HL-60/S4 treated with phorbol 12-myristate 13-acetate at 8.2 ng/mL for 4 days and 3 days (cell line): Measurements from ENCODE around the gene OR5AP2.
"Not testable (repeated sequence)": the region's sequence is repeated elsewhere in the genome, so short reads cannot be mapped to it uniquely, and the experiment has no call there.

Source experiments
- in situ Hi-C: fragments of 300-500 bp; cut with MboI; formaldehyde crosslinking; loops from 2 replicates; pipeline ENCODE4 v1.15.0; 2022; ENCODE audit warnings: low sequenced_read_pairs

Gene OR5AP2

DNA sequence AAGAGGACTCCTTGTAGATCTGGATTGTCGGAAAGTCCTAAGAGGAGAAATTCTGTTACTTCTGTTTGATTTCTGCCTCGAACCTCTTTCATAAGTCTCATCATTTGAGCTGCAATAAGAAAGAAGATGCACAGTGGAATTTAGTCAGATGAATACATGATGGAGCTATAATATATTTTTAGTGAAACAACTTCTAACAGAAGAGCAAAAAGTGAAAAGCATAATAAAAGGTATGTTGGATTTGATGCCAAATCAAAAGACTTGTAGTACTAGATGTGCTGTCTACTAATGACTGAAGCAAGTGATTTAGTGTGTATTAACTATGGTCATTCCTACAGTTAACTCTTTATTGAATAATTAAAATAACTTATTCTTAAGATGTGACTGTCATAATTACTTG is at the start of gene OR5AP2:
OR5AP2 (minus strand) TSS at position 101 of the 400 bp plus-strand sequence; CDS start at position 101, 0 bp downstream.
- in situ Hi-C loops: no loop called here

DNA sequence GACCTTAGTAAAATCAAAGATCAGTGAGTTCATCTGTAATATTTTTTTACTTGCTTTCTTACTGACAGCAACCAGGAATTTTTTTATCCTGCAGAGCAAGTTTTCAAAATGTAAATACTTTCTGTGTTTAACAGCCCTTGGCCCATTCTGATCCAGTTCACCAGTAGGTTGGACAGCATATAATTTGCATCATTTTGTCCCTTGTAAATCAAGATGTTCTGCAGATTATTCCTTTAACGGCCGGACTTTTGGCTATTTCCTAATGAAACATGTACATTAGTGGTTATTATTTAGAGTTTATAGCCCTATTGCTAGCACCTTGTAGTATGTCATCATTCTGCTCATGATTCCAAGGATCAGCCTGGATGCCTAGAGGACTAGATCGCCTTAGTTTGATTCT is 48.9 kb upstream of the OR5AP2 start:
- in situ Hi-C loops: not testable (repeated sequence)

DNA sequence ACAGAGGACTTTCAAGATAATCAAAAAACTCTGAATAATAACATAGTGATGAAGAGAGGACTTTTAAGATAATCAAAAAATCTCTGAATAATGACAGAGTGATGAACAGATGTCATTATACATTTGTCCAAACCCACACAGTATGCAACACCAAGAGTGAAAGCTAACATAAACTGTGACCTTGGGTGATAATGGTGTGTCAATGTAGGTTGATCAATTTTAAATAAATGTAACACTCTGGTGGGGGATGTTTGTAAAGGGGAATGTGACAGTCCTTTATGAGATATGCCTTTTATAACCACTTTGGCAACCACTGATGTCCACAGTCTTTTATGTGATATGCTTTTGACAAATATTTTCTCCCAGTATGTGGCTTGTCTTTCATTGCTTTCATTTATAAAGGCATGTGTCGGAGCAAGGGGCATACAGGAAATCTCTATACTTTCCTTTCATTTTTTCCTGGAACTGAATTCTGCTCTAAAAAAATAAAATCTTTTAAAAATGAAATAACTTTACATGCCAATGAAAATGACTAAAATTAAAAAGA is 46.4 kb upstream of the OR5AP2 start:
- in situ Hi-C loops: no loop called here

DNA sequence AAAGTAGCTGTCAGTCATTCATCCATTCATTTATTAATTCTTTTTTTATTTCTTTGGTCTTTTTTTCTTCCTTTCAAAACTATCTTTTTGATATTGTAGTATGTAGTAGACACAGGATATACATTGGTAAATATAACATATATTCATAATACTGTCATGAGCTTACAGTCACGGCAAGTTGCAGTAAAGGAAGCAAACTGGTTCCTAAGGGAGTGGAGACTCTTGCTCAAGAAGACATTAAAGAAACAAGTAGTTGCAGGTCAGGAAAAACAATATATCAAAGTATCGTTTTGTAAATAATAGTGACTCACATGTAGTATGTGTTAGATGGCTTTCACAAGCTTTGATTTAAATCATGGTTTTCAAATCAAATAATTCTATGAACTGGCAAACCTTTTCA is 28.7 kb upstream of the OR5AP2 start:
- in situ Hi-C loops: no loop called here

DNA sequence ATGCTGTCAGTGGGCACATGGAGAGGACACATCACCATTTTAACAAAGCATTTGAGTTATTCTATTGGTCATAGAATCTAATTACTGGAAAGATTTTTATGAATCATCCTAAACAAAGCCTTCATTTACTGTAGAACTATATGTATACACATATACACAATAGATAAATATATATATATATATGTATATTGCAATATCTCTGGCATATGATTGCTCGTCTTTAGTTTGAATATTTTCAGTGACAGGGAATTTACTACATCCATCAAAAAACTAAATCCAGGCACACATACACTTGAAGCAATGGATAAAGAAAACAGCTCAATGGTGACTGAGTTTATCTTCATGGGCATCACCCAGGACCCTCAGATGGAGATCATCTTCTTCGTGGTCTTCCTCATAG is 21.1 kb upstream of the OR5AP2 start, which contains the start of gene OR5AR1:
OR5AR1 (plus strand) TSS at position 301 of the 400 bp plus-strand sequence; CDS start at position 301, 0 bp downstream.
- in situ Hi-C loops: no loop called here

DNA sequence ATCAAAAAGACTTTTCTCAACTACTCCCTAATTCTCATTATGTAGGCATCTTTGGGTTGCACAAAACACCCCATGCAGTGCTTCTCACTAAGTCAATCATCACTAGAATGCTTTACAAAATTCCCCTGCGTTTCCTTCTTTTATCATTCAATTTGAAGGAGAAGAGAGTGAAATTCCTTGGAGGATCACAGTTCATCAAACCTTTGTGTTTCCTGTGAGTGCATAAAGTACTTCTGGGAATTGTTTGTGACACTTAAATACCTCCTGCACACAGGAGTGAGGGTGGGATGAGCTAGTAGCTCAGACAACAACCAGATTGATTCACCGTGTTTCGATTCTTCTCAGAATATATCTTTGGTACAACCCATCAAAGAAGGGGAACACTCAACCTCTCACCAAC is 17.5 kb upstream of the OR5AP2 start:
- in situ Hi-C loops: no loop called here

DNA sequence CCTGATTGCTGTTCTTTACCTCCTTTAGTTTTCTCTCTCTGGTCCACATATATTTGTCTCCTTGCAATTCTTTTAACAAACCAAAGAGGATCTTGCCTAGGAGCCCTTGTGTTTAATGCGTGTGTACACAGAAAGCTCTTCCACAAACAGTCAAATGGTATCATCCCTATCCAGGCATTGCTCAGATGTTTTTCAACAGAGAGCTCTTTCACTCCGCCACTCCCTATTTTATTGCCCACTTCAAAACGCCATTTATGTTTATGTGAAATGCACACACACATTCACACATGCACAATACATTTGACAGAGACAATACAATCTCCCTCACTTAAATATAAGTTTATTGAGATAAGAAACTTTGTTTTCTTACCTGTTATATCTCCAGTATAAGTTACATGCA is 4.7 kb downstream of the OR5AP2 start:
- in situ Hi-C loops: no loop called here

DNA sequence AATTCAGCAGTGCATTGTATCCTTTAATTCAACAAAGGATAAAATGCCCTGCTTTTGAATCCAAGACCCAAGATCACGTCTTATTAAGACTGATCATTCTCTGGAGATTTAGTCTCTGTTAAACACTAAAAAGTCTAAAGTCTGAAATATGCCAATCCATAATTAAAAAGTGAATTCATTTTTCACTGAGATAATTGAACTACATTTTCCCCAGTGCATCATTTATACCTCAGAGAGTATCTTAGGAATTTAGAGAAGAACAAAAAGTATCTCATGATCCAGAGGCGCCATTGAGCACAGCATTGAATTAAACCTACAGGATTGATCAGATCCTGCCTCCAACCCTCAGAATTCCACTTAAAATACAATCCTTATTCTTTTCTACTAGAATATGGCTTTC is 5.4 kb downstream of the OR5AP2 start:
- in situ Hi-C loops: no loop called here

DNA sequence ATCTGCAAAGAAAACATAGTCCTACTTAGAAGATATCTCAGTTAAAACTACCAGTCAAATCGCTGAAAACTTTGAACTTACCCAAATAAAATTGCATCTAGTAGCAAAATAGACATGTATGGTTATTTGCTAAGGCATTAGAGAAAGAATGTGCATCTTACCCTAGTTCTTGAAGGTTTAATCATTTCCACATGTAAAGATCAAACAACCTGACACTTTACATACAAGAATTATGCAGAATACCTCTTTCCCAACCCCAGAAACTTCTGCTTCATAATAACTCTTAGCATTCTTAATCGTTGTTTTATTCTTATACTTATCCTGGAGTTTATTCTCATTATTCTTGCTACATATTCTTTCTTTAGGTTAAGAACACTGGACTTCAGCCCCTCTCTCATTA is 9.9 kb downstream of the OR5AP2 start:
- in situ Hi-C loops: no loop called here

DNA sequence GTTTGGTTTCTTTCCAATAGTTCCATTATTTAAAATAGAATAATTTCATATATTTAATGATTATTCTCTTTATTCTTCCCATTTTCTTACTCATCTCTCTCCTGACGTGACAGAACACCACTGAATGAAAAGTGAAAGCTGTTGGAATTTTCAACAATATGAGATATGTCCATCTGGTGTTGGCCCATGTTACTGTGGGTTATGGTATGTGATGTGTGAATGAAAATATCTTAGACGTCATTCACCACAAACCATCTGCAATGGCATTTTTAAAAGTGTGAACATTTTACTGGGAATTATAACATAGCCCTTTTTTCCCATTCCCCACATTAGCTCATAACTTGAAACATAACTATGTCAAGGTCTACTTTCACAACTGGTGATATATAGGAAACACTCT is 16.3 kb downstream of the OR5AP2 start:
- in situ Hi-C loops: no loop called here

DNA sequence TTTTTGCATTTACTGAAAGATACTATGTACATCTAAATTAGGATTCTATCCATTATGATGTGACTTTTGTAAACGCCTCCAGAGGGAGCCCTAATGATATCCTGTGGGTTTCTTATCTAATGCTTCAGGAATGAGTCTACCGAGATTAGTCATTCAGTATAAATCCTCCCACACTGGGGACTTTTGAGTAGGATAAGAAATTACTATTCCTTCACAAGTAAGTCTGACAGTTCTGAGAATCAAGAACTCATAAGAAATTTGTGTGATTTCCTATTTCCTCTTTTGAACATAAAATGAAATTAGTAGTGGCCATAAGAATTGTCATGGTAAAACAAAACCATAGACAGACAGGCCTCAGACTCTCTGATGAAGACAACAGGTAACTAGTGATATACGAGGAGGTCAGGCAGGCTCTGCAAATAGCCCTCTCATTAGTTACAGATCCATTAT is 17.6 kb downstream of the OR5AP2 start:
- in situ Hi-C loops: no loop called here

DNA sequence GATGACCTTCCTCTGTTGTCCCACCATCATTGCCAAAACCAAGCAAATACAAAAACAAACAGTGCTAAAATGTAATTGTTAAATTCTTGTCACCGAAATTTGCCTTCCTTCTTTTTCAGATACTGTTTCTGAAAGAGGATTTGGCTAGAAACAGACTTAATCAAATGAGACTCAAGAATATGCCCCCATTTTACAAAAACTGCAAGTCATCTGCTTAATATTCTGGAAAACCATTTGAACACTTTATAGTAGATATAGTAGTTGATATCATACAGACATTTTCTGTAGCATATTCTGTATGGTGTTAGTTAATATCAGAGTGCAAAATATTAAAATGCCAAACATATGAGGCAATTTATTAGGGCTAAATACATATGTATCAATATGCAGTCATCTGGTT is 31.1 kb downstream of the OR5AP2 start:
- in situ Hi-C loops: no loop called here

DNA sequence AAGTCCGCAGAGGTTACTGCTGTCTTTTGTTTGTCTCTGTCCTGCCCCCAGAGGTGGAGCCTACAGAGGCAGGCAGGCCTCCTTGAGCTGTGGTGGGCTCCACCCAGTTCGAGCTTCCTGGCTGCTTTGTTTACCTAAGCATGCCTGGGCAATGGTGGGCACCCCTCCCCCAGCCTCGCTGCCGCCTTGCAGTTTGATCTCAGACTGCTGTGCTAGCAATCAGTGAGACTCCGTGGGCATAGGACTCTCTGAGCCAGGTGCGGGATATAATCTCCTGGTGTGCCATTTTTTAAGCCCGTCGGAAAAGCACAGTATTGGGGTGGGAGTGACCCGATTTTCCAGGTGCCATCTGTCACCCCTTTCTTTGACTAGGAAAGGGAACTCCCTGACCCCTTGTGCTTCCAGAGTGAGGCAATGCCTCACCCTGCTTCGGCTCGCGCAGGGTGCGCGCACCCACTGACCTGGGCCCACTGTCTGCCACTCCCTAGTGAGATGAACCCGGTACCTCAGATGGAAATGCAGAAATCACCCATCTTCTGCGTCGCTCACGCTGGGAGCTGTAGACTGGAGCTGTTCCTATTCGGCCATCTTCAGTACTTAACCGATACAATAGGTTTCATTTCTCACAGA is 50.0 kb downstream of the OR5AP2 start:
- in situ Hi-C loops: not testable (repeated sequence)
